ENCODE measurements around the gene WDFY2.

- TF ChIP-seq EZH2phosphoT487 (IDR thresholded peaks at IDR 0.05; ENCODE audit: borderline replicate concordance, low read length) (no peak), EZH2 (IDR thresholded peaks at IDR 0.05; ENCODE audit: low read length, unreplicated experiment) (no peak), CTCF (conservative IDR thresholded peaks at IDR 0.05; ENCODE audit: low read depth, low read length) (no peak)
Observed at GRCh38 chr13:51794964-51795363, 210.7 kb downstream of the WDFY2 start.

Measured in PC-3 (cell line).